Measurements from ENCODE around the gene DAO. TPM values are rescaled to one million over a fixed set of nuclear protein-coding genes. Genes with fewer than 3 reads are reported as not detected.
A peak's percentile ranks its signal among the peaks of the same experiment; 100 is the strongest.

DAO gene
- total RNA-seq, 1 experiment from 2014 or later = not detected

DNA sequence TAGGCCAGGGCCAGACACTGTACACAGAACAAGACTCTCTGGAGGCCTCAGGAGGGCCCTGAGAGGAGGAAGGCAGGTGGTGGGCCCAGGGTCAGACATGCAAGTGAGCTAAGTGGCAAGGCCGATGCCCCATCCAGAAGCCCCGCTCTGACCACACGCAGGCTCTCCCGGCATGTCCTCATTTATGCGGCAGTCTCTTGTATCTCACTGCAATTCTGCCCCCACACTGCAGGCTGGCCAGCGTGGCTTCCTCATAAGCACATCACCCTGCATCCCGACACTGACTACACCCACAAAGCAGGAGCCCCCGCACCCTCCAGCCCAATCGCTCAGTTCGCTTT, 40.0 kb upstream of the DAO start:
- Mint-ChIP-seq H3K27ac (peak overlapping the region; percentile 47 to 83 (median 59); a peak in 3 of 7 replicates), H3K36me3 (ENCODE audit: insufficient read depth in 1 of 3, low read depth in 3 of 3) (peaks cover 10 to 26% (median 15%) of the 10 kb centered on the region in 3 experiments)

More for the DNA sequence above, 40.0 kb upstream of the DAO start:
- Histone ChIP-seq H3K79me1 (ENCODE audit: insufficient read depth, low read depth, low read length, poor library complexity, severe bottlenecking) (no peaks in the 10 kb centered on the region), H3K4me2 (ENCODE audit: insufficient read depth, insufficient read length, low read length) (no peak overlapping the region), H3K18ac (ENCODE audit: insufficient read length, low read depth, low read length) (no peak overlapping the region), H3K27ac (ENCODE audit: insufficient read length, low read depth, low read length) (no peak overlapping the region), H3K4me1 (ENCODE audit: insufficient read depth, low read length) (peaks cover 7% of the 10 kb centered on the region; the same call in 1 of the 2 replicates), H2BK12ac (ENCODE audit: insufficient read length, low read depth, low read length) (no peak overlapping the region), H2AK5ac (ENCODE audit: insufficient read length, low read length) (no peak overlapping the region), H3K27me3 (ENCODE audit: insufficient read depth, low read length) (no peaks in the 10 kb centered on the region), H2AFZ (ENCODE audit: low read length) (no peak overlapping the region), H3K14ac (ENCODE audit: insufficient read depth, low read length) (peak overlapping the region; percentile 80), H2BK5ac (ENCODE audit: insufficient read length, low read length) (no peak overlapping the region), H4K91ac (ENCODE audit: insufficient read length, low read depth, low read length) (peak overlapping the region; percentile 38), H3K4ac (ENCODE audit: low read depth, low read length) (no peak overlapping the region), H3K79me2 (ENCODE audit: insufficient read depth, low read length) (no peaks in the 10 kb centered on the region), H4K20me1 (ENCODE audit: control insufficient read depth, insufficient read depth, insufficient read length) (no peaks in the 10 kb centered on the region), H2BK20ac (ENCODE audit: low read depth, low read length, poor library complexity, severe bottlenecking) (no peak overlapping the region), H3K56ac (ENCODE audit: insufficient read length, low read depth, low read length) (no peak overlapping the region), H3K9ac (ENCODE audit: extremely low read depth, insufficient read length, low read length) (no peak overlapping the region), H3K23me2 (ENCODE audit: insufficient read length, low read depth, low read length, poor library complexity, severe bottlenecking) (no peaks in the 10 kb centered on the region), H3K23ac (ENCODE audit: insufficient read length, low read depth, low read length) (no peak overlapping the region), H2BK120ac (ENCODE audit: low read depth, low read length, poor library complexity, severe bottlenecking) (no peak overlapping the region), H3K9me3 (ENCODE audit: control insufficient read depth, low read depth, low read length) (no peaks in the 10 kb centered on the region), H3T11ph (ENCODE audit: low read length) (no peak overlapping the region), H4K5ac (ENCODE audit: insufficient read length, low read depth, low read length) (no peak overlapping the region), H4K8ac (replicated peaks; ENCODE audit: insufficient read length, low read depth, low read length) (no peak overlapping the region), H2BK15ac (ENCODE audit: low read depth, low read length) (no peak overlapping the region)
- no CpG with 5 or more reads among the region's 10 CpGs for WGBS (ENCODE audit: extremely low coverage, insufficient read length, low lambda C conversion rate)
- no peaks in the 10 kb centered on the region for H3K27me3 Mint-ChIP-seq (ENCODE audit: low read depth)
- no peaks in the 10 kb centered on the region; a peak in 1 of 5 replicates for H3K9me3 Mint-ChIP-seq
- DNase-seq = no peak
- no peak for TF ChIP-seq CTCF (conservative IDR thresholded peaks at IDR 0.05)
- H3K4me3 Mint-ChIP-seq = no peak overlapping the region
- peaks cover 25 to 36% of the 10 kb centered on the region in 2 experiments for H3K4me1 Mint-ChIP-seq

Data from H9 (cell line).